Measurements from ENCODE around the gene HADH.
"Not testable (repeated sequence)": the region's sequence is repeated elsewhere in the genome, so short reads cannot be mapped to it uniquely, and the experiment has no call there.

The HADH gene

DNA sequence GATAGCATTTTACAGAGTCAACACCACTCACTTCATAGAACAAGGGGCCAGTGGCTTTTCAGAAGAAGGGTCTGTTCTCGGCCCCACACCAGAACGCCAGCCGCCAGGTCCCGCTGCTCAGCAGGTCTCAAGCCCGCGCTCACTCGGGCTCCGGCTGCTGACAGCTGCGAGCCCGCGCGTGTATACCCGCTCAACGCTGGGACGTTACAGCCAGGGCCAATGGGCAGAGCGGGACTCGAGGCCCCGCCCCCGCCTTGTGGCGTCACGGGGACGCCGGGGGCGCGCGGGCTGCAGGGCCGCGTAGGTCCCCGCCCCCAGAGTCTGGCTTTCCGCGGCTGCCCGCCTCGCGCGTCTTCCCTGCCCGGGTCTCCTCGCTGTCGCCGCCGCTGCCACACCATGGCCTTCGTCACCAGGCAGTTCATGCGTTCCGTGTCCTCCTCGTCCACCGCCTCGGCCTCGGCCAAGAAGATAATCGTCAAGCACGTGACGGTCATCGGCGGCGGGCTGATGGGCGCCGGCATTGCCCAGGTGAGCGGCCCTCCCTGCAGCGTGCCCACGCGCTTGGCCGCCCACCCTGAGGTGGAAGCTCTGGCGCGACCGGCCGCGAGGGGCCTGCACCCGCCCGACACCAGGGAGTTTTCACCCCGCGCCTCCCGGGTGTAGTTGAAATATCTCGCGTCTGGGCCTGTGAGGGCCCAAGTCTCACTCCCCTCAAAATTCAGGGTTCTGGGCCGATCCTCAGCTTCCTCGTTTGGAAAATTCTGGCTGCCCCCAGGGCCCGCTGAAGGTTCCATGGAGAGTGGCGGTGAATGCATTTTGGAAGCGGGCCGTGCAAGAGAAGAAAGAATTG lies at the start of gene HADH:
TSS of gene HADH (plus strand) at position 353 of the 850 bp plus-strand sequence. CDS start at position 397, 44 bp downstream.
- peak within 1 kb of the TSS; percentile 78 for H3K4me3 ChIP-seq (ENCODE audit: low read depth, low read length)
- DNase-seq (ENCODE audit: low read depth), result peak; percentile 69

GRCh38 chr4:107945809-107946208 lies 43.9 kb upstream of the HADH start:
- H3K4me3 ChIP-seq (ENCODE audit: low read depth, low read length), result no peak overlapping the region
- no peak for DNase-seq (ENCODE audit: low read depth)

- no peak for DNase-seq (ENCODE audit: low read depth)
- no peak overlapping the region for H3K4me3 ChIP-seq (ENCODE audit: low read depth, low read length)
Observed at GRCh38 chr4:107950746-107951540, 38.7 kb upstream of the HADH start.

- no peak overlapping the region for H3K4me3 ChIP-seq (ENCODE audit: low read depth, low read length)
- DNase-seq (ENCODE audit: low read depth), result peak; percentile 62
Observed at GRCh38 chr4:107951551-107951950, 38.1 kb upstream of the HADH start.

DNA sequence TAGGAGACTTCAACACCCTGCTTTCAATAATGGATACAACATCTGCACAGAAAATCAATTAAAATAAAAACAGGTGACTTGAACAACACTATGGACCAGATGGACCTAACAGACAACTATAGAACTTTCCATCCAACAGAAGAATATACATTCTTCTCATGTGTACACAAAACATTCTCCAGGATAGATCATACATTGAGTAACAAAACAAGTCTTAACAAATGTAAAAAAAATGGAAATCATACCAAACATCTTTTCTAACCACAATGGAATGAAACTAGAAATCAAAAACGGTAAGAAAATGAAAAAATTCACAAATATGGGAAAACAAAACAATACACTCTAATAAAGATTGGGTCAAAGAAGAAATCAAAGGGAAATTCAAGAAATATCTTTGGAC lies 33.7 kb upstream of the HADH start:
- no peak for DNase-seq (ENCODE audit: low read depth)
- no peak overlapping the region for H3K4me3 ChIP-seq (ENCODE audit: low read depth, low read length)

- H3K4me3 ChIP-seq (ENCODE audit: low read depth, low read length), result no peak overlapping the region
- DNase-seq (ENCODE audit: low read depth), result no peak
Observed at GRCh38 chr4:107966903-107967302, 22.8 kb upstream of the HADH start.

GRCh38 chr4:107967519-107967918 lies 22.2 kb upstream of the HADH start:
- not testable (repeated sequence) for DNase-seq (ENCODE audit: low read depth); H3K4me3 ChIP-seq (ENCODE audit: low read depth, low read length)

DNA sequence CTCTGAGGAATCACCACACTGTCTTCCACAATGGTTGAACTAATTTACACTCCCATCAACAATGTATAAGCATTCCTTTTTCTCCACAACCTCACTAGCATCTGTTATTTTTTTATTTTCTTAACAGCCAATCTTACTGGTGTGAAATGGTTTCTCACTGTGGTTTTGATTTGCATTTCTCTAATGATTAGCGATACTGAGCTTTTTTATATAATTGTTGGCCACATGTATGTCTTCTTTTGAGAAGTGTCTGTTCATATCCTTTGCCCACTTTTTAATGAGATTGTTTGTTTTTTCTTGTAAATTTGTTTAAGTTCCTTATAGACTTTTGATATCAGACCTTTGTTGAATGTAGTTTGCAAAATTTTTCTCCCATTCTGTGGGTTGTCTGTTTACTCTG lies 21.8 kb upstream of the HADH start:
- DNase-seq (ENCODE audit: low read depth); H3K4me3 ChIP-seq (ENCODE audit: low read depth, low read length): not testable (repeated sequence)

DNA sequence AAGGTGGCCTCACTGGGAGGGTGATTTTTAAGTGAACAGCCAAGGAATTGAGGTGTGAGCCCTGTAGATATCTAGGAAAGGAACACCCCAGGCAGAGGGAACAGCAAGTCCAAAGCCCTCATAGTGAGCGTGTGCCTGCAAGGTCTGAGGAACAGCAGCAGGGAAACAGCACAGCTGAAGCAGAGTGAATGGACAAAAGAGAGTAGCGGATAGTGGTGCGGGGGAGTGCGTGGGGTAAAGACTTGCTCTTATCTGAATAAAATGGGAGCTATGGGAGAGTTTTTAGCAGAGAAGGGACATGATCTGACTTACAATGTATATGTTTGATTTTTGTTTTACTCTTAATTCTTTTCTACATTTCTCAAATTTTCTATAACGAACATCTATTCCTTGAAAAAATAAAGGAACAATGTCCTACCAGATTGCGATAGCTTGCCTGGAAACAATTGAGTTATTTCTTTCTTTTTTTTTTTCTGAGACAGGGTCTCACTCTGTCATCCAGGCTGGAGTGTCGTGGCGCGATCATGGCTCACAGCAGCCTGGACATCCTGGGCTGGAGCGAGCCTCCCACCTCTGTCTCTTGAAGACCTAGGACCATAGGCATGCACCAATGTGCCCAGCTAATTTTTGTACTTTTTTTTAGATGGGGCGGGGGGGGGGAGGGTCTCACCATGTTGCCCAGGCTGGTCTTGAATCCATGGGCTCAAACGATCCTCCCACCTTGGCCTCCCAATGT lies 19.5 kb upstream of the HADH start:
- DNase-seq (ENCODE audit: low read depth), result no peak
- no peak overlapping the region for H3K4me3 ChIP-seq (ENCODE audit: low read depth, low read length)

GRCh38 chr4:107972605-107973004 lies 17.1 kb upstream of the HADH start:
- DNase-seq (ENCODE audit: low read depth), result no peak
- no peak overlapping the region for H3K4me3 ChIP-seq (ENCODE audit: low read depth, low read length)

- H3K4me3 ChIP-seq (ENCODE audit: low read depth, low read length), result no peak overlapping the region
- no peak for DNase-seq (ENCODE audit: low read depth)
Observed at GRCh38 chr4:107974523-107974922, 15.2 kb upstream of the HADH start.

- no peak for DNase-seq (ENCODE audit: low read depth)
- H3K4me3 ChIP-seq (ENCODE audit: low read depth, low read length), result no peak overlapping the region
Observed at GRCh38 chr4:107977482-107977881, 12.2 kb upstream of the HADH start.

GRCh38 chr4:107977966-107978705 lies 11.6 kb upstream of the HADH start:
- DNase-seq (ENCODE audit: low read depth), result no peak
- no peak overlapping the region for H3K4me3 ChIP-seq (ENCODE audit: low read depth, low read length)

GRCh38 chr4:107978716-107979451 lies 10.8 kb upstream of the HADH start:
- no peak overlapping the region for H3K4me3 ChIP-seq (ENCODE audit: low read depth, low read length)
- DNase-seq (ENCODE audit: low read depth), result no peak

DNA sequence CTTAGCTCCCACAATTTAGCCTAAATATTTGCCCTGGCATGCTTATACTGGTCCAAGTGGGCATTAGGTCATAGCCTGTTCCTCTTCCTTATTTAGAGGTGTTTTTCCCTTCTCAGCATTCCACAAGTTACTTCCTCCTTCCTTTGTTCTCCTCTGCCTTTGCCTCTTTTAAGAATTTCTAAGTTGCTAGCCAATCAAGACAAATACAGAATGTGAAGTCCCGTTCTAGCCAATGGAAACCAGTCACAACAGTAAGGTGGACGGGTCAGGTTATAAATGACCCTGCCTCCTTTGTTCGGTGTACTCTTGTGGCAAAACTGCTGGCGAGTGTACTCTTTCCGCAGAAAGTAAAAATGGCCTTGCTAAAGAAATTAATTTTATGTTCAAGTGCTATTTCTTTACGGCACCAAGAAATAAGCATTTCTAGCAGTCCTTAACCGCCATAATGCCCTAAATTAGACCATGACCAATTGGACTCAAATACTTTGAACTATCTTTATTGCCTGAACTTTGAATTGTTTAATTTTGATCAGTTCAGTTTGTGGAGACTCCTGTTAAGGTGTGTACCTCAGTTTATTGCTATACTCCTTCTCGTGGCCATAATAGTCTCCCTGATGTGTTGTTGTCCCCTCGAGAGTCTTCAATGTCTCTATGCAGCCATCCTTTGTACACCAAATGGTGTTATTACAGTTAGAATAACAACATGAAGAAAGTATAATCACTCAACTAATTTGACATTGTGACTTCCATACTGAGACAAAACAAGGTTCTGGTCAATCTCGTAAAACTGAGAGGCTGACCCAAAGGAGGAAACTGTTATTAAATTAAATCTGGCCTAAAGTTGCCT lies 1.6 kb upstream of the HADH start:
- DNase-seq (ENCODE audit: low read depth), result no peak
- H3K4me3 ChIP-seq (ENCODE audit: low read depth, low read length), result no peak overlapping the region

DNA sequence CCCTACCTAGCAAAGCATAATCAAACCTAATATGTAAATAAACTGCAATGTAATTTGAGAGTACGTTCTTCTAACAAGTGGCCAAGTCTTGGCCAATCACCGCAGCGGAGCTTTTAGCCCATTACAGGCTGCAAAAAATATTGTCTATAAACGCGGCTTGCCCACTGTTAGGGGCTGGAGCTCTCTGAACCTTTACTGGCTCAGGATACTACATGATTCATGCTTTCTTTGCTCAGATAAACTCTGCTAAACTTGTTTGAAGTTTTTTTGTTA lies 990 bp upstream of the HADH start:
- no peak for DNase-seq (ENCODE audit: low read depth)
- H3K4me3 ChIP-seq (ENCODE audit: low read depth, low read length), result no peak overlapping the region

- no peak for DNase-seq (ENCODE audit: low read depth)
- peak overlapping the region; percentile 78 for H3K4me3 ChIP-seq (ENCODE audit: low read depth, low read length)
Observed at GRCh38 chr4:107989162-107989536, 540 bp upstream of the HADH start.

- no peak overlapping the region for H3K4me3 ChIP-seq (ENCODE audit: low read depth, low read length)
Observed at GRCh38 chr4:107991945-107992630, 2.4 kb downstream of the HADH start.

More at GRCh38 chr4:107991945-107992630, 2.4 kb downstream of the HADH start:
- no peak for DNase-seq (ENCODE audit: low read depth)
